IMR-90 (cell line): ENCODE results near the gene CERS6. TPM values are rescaled to one million over a fixed set of nuclear protein-coding genes. Genes with fewer than 3 reads are reported as not detected.

ENCODE experiments used
- ATAC-seq: fragments of 200-7000 bp; cut with Tn5 transposase; 2 replicates; pipeline ENCODE4 v1.9.1; 2020; ENCODE audit warnings: low read depth, mild to moderate bottlenecking, moderate library complexity
- BruUV-seq: library from RNA; stranded (reverse); fragments of 400-500 nt; replicated peaks from 2 replicates; lab custom pipeline; 2021; lab: Mats Ljungman, UMichigan
- CTCF ChIA-PET: fragments of 300-600 bp; formaldehyde crosslinking; extraction: SDS; loops from one replicate; lab custom pipeline; 2021; ENCODE audit warnings: antibody characterized with exemption; lab: Yijun Ruan, JAX
- POLR2A ChIA-PET: fragments of 300-600 bp; sonication (Branson Sonifier 250); formaldehyde crosslinking; loops from one replicate; lab custom pipeline; 2022; ENCODE audit warnings: antibody characterized with exemption; ENCODE audit not compliant: unreplicated experiment; lab: Charles Lee
- DNase-seq: peaks from one replicate; pipeline ENCODE4 v3.0.0; 2013
- H2AFZ ChIP-seq: replicated peaks from 2 replicates; pipeline ENCODE3; 2013; ENCODE audit warnings: low read length, mild to moderate bottlenecking; ENCODE audit not compliant: poor library complexity
- H2AK5ac ChIP-seq: 2 replicates; pipeline ENCODE4 v1.6.1; 2013; ENCODE audit warnings: low read depth, low read length, inconsistent platforms
- H2AK9ac ChIP-seq: replicated peaks from 2 replicates; pipeline ENCODE3; 2013; ENCODE audit warnings: mild to moderate bottlenecking, low read depth, low read length, moderate library complexity; ENCODE audit not compliant: poor library complexity
- H2BK120ac ChIP-seq: 2 replicates; pipeline ENCODE4 v1.6.1; 2013; ENCODE audit warnings: low read depth, low read length, inconsistent platforms
- H2BK15ac ChIP-seq: 3 replicates; pipeline ENCODE4 v1.6.1; 2013; ENCODE audit warnings: low read depth, low read length, inconsistent platforms
- H2BK20ac ChIP-seq: 2 replicates; pipeline ENCODE4 v1.6.1; 2013; ENCODE audit warnings: low read depth, mild to moderate bottlenecking, inconsistent platforms, low read length, moderate library complexity
- H2BK5ac ChIP-seq: 2 replicates; pipeline ENCODE4 v1.6.1; 2013; ENCODE audit warnings: mild to moderate bottlenecking, low read depth, low read length, inconsistent platforms; ENCODE audit not compliant: poor library complexity, severe bottlenecking
- H3K14ac ChIP-seq: replicated peaks from 2 replicates; pipeline ENCODE4 v1.6.1; 2013; ENCODE audit warnings: low read depth, low read length, inconsistent platforms
- H3K18ac ChIP-seq: 2 replicates; pipeline ENCODE4 v1.6.1; 2013; ENCODE audit warnings: low read depth, low read length, control low read depth
- H3K23ac ChIP-seq: 2 replicates; pipeline ENCODE4 v1.6.1; 2013; ENCODE audit warnings: low read depth, low read length, inconsistent platforms
- H3K27ac ChIP-seq: 2 replicates; pipeline ENCODE4 v1.5.1; 2013; ENCODE audit warnings: mild to moderate bottlenecking, control low read depth, low read length; ENCODE audit not compliant: insufficient read depth
- H3K27me3 ChIP-seq: 2 replicates; pipeline ENCODE4 v1.6.1; 2013; ENCODE audit warnings: low read length; ENCODE audit not compliant: control insufficient read depth, insufficient read depth
- H3K36me3 ChIP-seq: 2 replicates; pipeline ENCODE4 v1.6.1; 2013; ENCODE audit warnings: low read length, mixed read lengths; ENCODE audit not compliant: control insufficient read depth, insufficient read depth
- H3K4ac ChIP-seq: 2 replicates; pipeline ENCODE4 v1.6.1; 2013; ENCODE audit warnings: low read depth, low read length, inconsistent platforms
- H3K4me1 ChIP-seq: 2 replicates; pipeline ENCODE4 v1.6.1; 2013; ENCODE audit warnings: low read length, mixed read lengths; ENCODE audit not compliant: control insufficient read depth, insufficient read depth
- H3K4me2 ChIP-seq: 2 replicates; pipeline ENCODE4 v1.6.1; 2013; ENCODE audit warnings: low read depth, mild to moderate bottlenecking, control low read depth, low read length, moderate library complexity
- H3K4me3 ChIP-seq: 2 replicates; pipeline ENCODE4 v1.5.1; 2013; ENCODE audit warnings: low read depth, mild to moderate bottlenecking, control low read depth, low read length, moderate library complexity; ENCODE audit not compliant: insufficient read depth
- H3K56ac ChIP-seq: 2 replicates; pipeline ENCODE4 v1.6.1; 2013; ENCODE audit warnings: low read length, inconsistent platforms; ENCODE audit not compliant: insufficient read depth; ENCODE audit errors: extremely low read depth
- H3K79me1 ChIP-seq, 2 experiments: 2 replicates each; pipeline ENCODE4 v1.6.1; 2013; ENCODE audit warnings: low read length in 2 of 2, inconsistent platforms in 1 of 2, low read depth in 1 of 2
- H3K9ac ChIP-seq: 2 replicates; pipeline ENCODE4 v1.6.1; 2013; ENCODE audit warnings: low read depth, low read length, control low read depth
- H3K9me1 ChIP-seq: 2 replicates; pipeline ENCODE4 v1.6.1; 2013; ENCODE audit warnings: low read length, inconsistent platforms; ENCODE audit not compliant: insufficient read depth
- H3K9me3 ChIP-seq: 2 replicates; pipeline ENCODE4 v1.6.1; 2013; ENCODE audit warnings: low read length; ENCODE audit not compliant: control insufficient read depth, insufficient read depth
- H4K20me1 ChIP-seq: 2 replicates; pipeline ENCODE4 v1.6.1; 2013; ENCODE audit warnings: low read length, inconsistent platforms; ENCODE audit not compliant: insufficient read depth
- H4K5ac ChIP-seq: 2 replicates; pipeline ENCODE4 v1.6.1; 2013; ENCODE audit warnings: mild to moderate bottlenecking, low read depth, low read length, control low read depth
- H4K8ac ChIP-seq, 2 experiments: 2 replicates each; pipeline ENCODE4 v1.6.1; 2013; ENCODE audit warnings: low read depth in 2 of 2, low read length in 2 of 2, control low read depth in 1 of 2, inconsistent platforms in 1 of 2
- H4K91ac ChIP-seq: 2 replicates; pipeline ENCODE4 v1.6.1; 2013; ENCODE audit warnings: low read depth, low read length, inconsistent platforms; ENCODE audit not compliant: insufficient read depth
- CEBPB ChIP-seq: IDR thresholded peaks from 2 replicates; pipeline ENCODE4 v1.6.1; 2012; ENCODE audit warnings: low read depth, low read length, improper control_type of control experiment
- ELK1 ChIP-seq: fragments of 150-350 bp; IDR thresholded peaks from 2 replicates; pipeline ENCODE4 v1.6.1; 2016; ENCODE audit warnings: low read depth, mild to moderate bottlenecking, low read length, moderate library complexity, borderline replicate concordance
- FOS ChIP-seq: fragments of 150-350 bp; IDR thresholded peaks from 2 replicates; pipeline ENCODE4 v1.6.1; 2016; ENCODE audit warnings: low read depth, low read length
- MAZ ChIP-seq: IDR thresholded peaks from 2 replicates; pipeline ENCODE4 v1.6.1; 2012; ENCODE audit warnings: low read depth, mild to moderate bottlenecking, low read length, improper control_type of control experiment, moderate library complexity, borderline replicate concordance
- NFE2L2 ChIP-seq: fragments of 150-350 bp; IDR thresholded peaks from 2 replicates; pipeline ENCODE4 v1.6.1; 2016; ENCODE audit warnings: low read depth, mild to moderate bottlenecking, low read length
- POLR2A ChIP-seq: IDR thresholded peaks from 2 replicates; pipeline ENCODE4 v1.6.1; 2012; ENCODE audit warnings: mild to moderate bottlenecking, low read depth, low read length
- RAD21 ChIP-seq: IDR thresholded peaks from 2 replicates; pipeline ENCODE4 v1.6.1; 2012; ENCODE audit warnings: low read length, improper control_type of control experiment
- RCOR1 ChIP-seq: IDR thresholded peaks from 2 replicates; pipeline ENCODE4 v1.6.1; 2012; ENCODE audit warnings: mild to moderate bottlenecking, low read length, improper control_type of control experiment; ENCODE audit not compliant: insufficient replicate concordance
- whole genome bisulfite sequencing, 2 experiments: methylation state at CpG; one replicate each; pipeline versions ENCODE4 v1.1.5 to v1.1.7; 2013; ENCODE audit warnings: missing lambda C conversion rate in 2 of 2; ENCODE audit not compliant: insufficient read length in 1 of 2; ENCODE audit errors: extremely low coverage in 2 of 2; 5-methylcytosine and 5-hydroxymethylcytosine counted together
- dilution Hi-C: fragments of 300-500 bp; cut with HindIII; formaldehyde crosslinking; loops from one replicate; pipeline ENCODE4 v1.14.3; 2018; ENCODE audit warnings: low sequenced_read_pairs; ENCODE audit not compliant: unreplicated experiment
- in situ Hi-C: fragments of 300-500 bp; cut with MboI; formaldehyde crosslinking; loops from 3 replicates; pipeline ENCODE4 v1.14.3; 2019; ENCODE audit warnings: low sequenced_read_pairs, inconsistent platforms, mixed read lengths
- intact Hi-C: fragments of 100-400 bp; cut with micrococcal nuclease; formaldehyde crosslinking; loops from 2 replicates; pipeline ENCODE4 v1.10.0; 2022
- polyA plus RNA-seq, 3 experiments: library from polyadenylated mRNA; depleted of rRNA; stranded (reverse); fragments of >200 nt; gene quantifications; 2 replicates each; pipeline ENCODE4 v1.2.3, GENCODE V29; 2012; ENCODE audit warnings: low replicate concordance in 1 of 3
- total RNA-seq: library from RNA; depleted of rRNA; stranded (reverse); fragments of >200 nt; gene quantifications from 2 replicates; pipeline ENCODE4 v1.2.3, GENCODE V29; 2012

CERS6 gene
- total and polyA plus RNA-seq, 2 of the 4 experiments (the other 2 are of a cell fraction): 2.1 to 5.7 TPM

GRCh38 chr2:168802859-168803725 lies 347.0 kb downstream of the CERS6 start (continued):
- TF ChIP-seq FOS (no peak), POLR2A (no peak)

GRCh38 chr2:168804214-168804613 lies 348.1 kb downstream of the CERS6 start:
- H2BK5ac ChIP-seq: no peak overlapping the region
- H3K4ac ChIP-seq: no peak overlapping the region
- H4K20me1 ChIP-seq: no peaks in the 10 kb centered on the region
- intact Hi-C loops (no loop called here), dilution Hi-C loops (no loop called here), in situ Hi-C loops (no loop called here)
- no peak overlapping the region for H4K5ac ChIP-seq
- no peak overlapping the region for H3K4me2 ChIP-seq
- H3K23ac ChIP-seq: no peak overlapping the region
- H3K27me3 ChIP-seq: no peaks in the 10 kb centered on the region; the same call in 1 of the 2 replicates
- no peaks in the 10 kb centered on the region for H3K9me1 ChIP-seq
- no CpG with 5 or more reads among the region's 3 CpGs for WGBS, 2 experiments
- H2AFZ ChIP-seq: no peak overlapping the region
- no peak overlapping the region for H3K18ac ChIP-seq
- BruUV-seq: no TSS peak
- H3K27ac ChIP-seq: no peak overlapping the region
- H4K8ac ChIP-seq: no peak overlapping the region
- DNase-seq: no peak
- CTCF ChIA-PET: no interaction called here
- POLR2A ChIA-PET: no interaction called here
- peaks cover 3% of the 10 kb centered on the region; the same call in 1 of the 2 replicates for H3K4me1 ChIP-seq
- no peak overlapping the region for H2BK15ac ChIP-seq
- no peak overlapping the region for H4K91ac ChIP-seq
- no peak overlapping the region for H3K14ac ChIP-seq
- TF ChIP-seq RAD21 (no peak), RCOR1 (no peak), MAZ (no peak), POLR2A (no peak), CEBPB (no peak), ELK1 (no peak), NFE2L2 (no peak)
- no peaks in the 10 kb centered on the region for H3K79me1 ChIP-seq
- no peak overlapping the region for H3K56ac ChIP-seq
- no peak overlapping the region for H3K4me3 ChIP-seq
- H3K9ac ChIP-seq: no peak overlapping the region
- H3K36me3 ChIP-seq: no peaks in the 10 kb centered on the region
- no peak overlapping the region for H2BK120ac ChIP-seq
- no peak for ATAC-seq
- H2AK9ac ChIP-seq: no peak overlapping the region
- H2AK5ac ChIP-seq: no peak overlapping the region
- no peaks in the 10 kb centered on the region for H3K9me3 ChIP-seq
- H2BK20ac ChIP-seq: no peak overlapping the region
